H7 (cell line): ENCODE data around the gene PRSS8. TPM values are rescaled to one million over a fixed set of nuclear protein-coding genes. Genes with fewer than 3 reads are reported as not detected.

Experiments
- total RNA-seq: library from RNA; depleted of rRNA; stranded (reverse); fragments of >200 nt; shearing (Covaris generic); gene quantifications from 2 replicates; pipeline ENCODE4 v1.2.3, GENCODE V29; 2014; rRNA removed

PRSS8 gene
- total RNA-seq, 1 experiment from 2014 or later, result 57.1 TPM

Other genes starting within 250 kb of the PRSS8 start
- 16.4 and 35.5 TPM in 2 replicates for gene BCL7C, start 241.7 kb downstream of the PRSS8 start, total RNA-seq
- gene CTF1, start 239.1 kb downstream of the PRSS8 start, total RNA-seq, result 2.0 TPM in 2 replicates
- gene FBXL19, start 212.2 kb downstream of the PRSS8 start, total RNA-seq, result 78.3 and 89.8 TPM in 2 replicates
- gene ORAI3, start 186.7 kb downstream of the PRSS8 start, total RNA-seq, result 15.3 and 18.4 TPM in 2 replicates
- gene SETD1A, start 178.0 kb downstream of the PRSS8 start, total RNA-seq, result 4.1 and 5.0 TPM in 2 replicates
- 4.4 and 8.2 TPM in 2 replicates for gene HSD3B7, start 150.5 kb downstream of the PRSS8 start, total RNA-seq
- 1.3 and 4.1 TPM in 2 replicates for gene STX1B, start 125.1 kb downstream of the PRSS8 start, total RNA-seq
- 13.6 and 14.2 TPM in 2 replicates for gene STX4, start 102.2 kb downstream of the PRSS8 start, total RNA-seq
- 16.4 and 19.9 TPM in 2 replicates for gene ZNF668, start 61.5 kb downstream of the PRSS8 start, total RNA-seq
- gene ZNF646, start 61.3 kb downstream of the PRSS8 start, total RNA-seq, result 28.8 and 30.0 TPM in 2 replicates
- 1.3 and 4.5 TPM in 2 replicates for gene PRSS53, start 46.8 kb downstream of the PRSS8 start, total RNA-seq
- gene VKORC1, start 40.9 kb downstream of the PRSS8 start, total RNA-seq, result 127 and 135 TPM in 2 replicates
- gene BCKDK, start 27.3 kb downstream of the PRSS8 start, total RNA-seq, result 52.7 and 64.0 TPM in 2 replicates
- gene KAT8, start 18.1 kb downstream of the PRSS8 start, total RNA-seq, result 61.7 and 77.2 TPM in 2 replicates
- gene PRSS36, start 14.3 kb upstream of the PRSS8 start, total RNA-seq, result 0.59 and 1.1 TPM in 2 replicates
- 35.3 and 39.8 TPM in 2 replicates for gene FUS, start 44.4 kb upstream of the PRSS8 start, total RNA-seq
- 32.2 and 35.2 TPM in 2 replicates for gene PYCARD, start 67.0 kb upstream of the PRSS8 start, total RNA-seq
- 0.03 and 0.44 TPM in 2 replicates for gene TRIM72, start 78.4 kb upstream of the PRSS8 start, total RNA-seq
- not detected in 2 replicates for gene PYDC1, start 81.4 kb upstream of the PRSS8 start, total RNA-seq
- 0.04 TPM in 1 of 2 replicates, not detected in the other for gene ITGAM, start 124.2 kb upstream of the PRSS8 start, total RNA-seq
- 0.26 and 0.80 TPM in 2 replicates for gene ITGAX, start 219.4 kb upstream of the PRSS8 start, total RNA-seq